SW480 (cell line): ENCODE measurements around the gene SEPSECS.

Experiments used
- DNase-seq: peaks from one replicate; pipeline ENCODE4 v3.0.0-alpha.2; 2016; ENCODE audit warnings: low spot score

SEPSECS gene

GRCh38 chr4:25159837-25160713, at the start of gene SEPSECS:
SEPSECS (minus strand) TSS chr4:25160449; CDS start chr4:25160369, 80 bp downstream.
- peak; percentile 91 for DNase-seq

- no peak for DNase-seq
Measured at GRCh38 chr4:25209702-25210101, 49.5 kb upstream of the SEPSECS start.

- no peak for DNase-seq
Measured at GRCh38 chr4:25207997-25208396, 47.7 kb upstream of the SEPSECS start.

GRCh38 chr4:25198713-25199112, 38.5 kb upstream of the SEPSECS start:
- DNase-seq: no peak

- DNase-seq: no peak
Measured at GRCh38 chr4:25190407-25190806, 30.2 kb upstream of the SEPSECS start.

GRCh38 chr4:25184056-25184455, 23.8 kb upstream of the SEPSECS start:
- no peak for DNase-seq

GRCh38 chr4:25182937-25183336, 22.7 kb upstream of the SEPSECS start:
- DNase-seq: no peak

GRCh38 chr4:25180524-25181131, 20.4 kb upstream of the SEPSECS start:
- peak; percentile 25 for DNase-seq

GRCh38 chr4:25178838-25179261, 18.6 kb upstream of the SEPSECS start:
- no peak for DNase-seq

- no peak for DNase-seq
Measured at GRCh38 chr4:25177147-25177546, 16.9 kb upstream of the SEPSECS start.

GRCh38 chr4:25174674-25175073, 14.4 kb upstream of the SEPSECS start:
- DNase-seq: no peak

- peak; percentile 27 for DNase-seq
Measured at GRCh38 chr4:25172961-25173915, 13.0 kb upstream of the SEPSECS start.

- DNase-seq: no peak
Measured at GRCh38 chr4:25171201-25171865, 11.1 kb upstream of the SEPSECS start.

- DNase-seq: no peak
Measured at GRCh38 chr4:25169446-25169845, 9.2 kb upstream of the SEPSECS start.

GRCh38 chr4:25165916-25166315, 5.7 kb upstream of the SEPSECS start:
- no peak for DNase-seq

GRCh38 chr4:25163196-25163595, 2.9 kb upstream of the SEPSECS start:
- DNase-seq: no peak

- no peak for DNase-seq
Measured at GRCh38 chr4:25162566-25162965, 2.3 kb upstream of the SEPSECS start.

GRCh38 chr4:25161593-25161950, 1.3 kb upstream of the SEPSECS start:
- DNase-seq: no peak

GRCh38 chr4:25160714-25161592, 704 bp upstream of the SEPSECS start:
- DNase-seq: peak; percentile 65

GRCh38 chr4:25158817-25159216, 1.4 kb downstream of the SEPSECS start:
- DNase-seq: no peak

- no peak for DNase-seq
Measured at GRCh38 chr4:25157081-25157480, 3.2 kb downstream of the SEPSECS start.
